SIG-M5 treated with dmso at 0.1 percent for 504 hours (cell line): ENCODE data around the gene ARID4A.
"Not testable (repeated sequence)": the region's sequence is repeated elsewhere in the genome, so short reads cannot be mapped to it uniquely, and the experiment has no call there.

Source experiments
- DNase-seq: peaks from one replicate; lab custom pipeline; 2025; ENCODE audit not compliant: unreplicated experiment; lab: John Stamatoyannopoulos, UW

Gene ARID4A

GRCh38 chr14:58353516-58354299, 55.4 kb downstream of the ARID4A start:
- peak; percentile 0 for DNase-seq

- DNase-seq = no peak
Measured at GRCh38 chr14:58354808-58355207, 56.5 kb downstream of the ARID4A start.

GRCh38 chr14:58356268-58356667, 57.9 kb downstream of the ARID4A start:
- DNase-seq = no peak

GRCh38 chr14:58362272-58362671, 63.9 kb downstream of the ARID4A start:
- not testable (repeated sequence) for DNase-seq

GRCh38 chr14:58362798-58363412, 64.5 kb downstream of the ARID4A start:
- DNase-seq = peak; percentile 34

- DNase-seq = no peak
Measured at GRCh38 chr14:58364316-58364715, 66.0 kb downstream of the ARID4A start.

GRCh38 chr14:58367296-58367695, 68.9 kb downstream of the ARID4A start:
- no peak for DNase-seq

GRCh38 chr14:58368956-58369355, 70.6 kb downstream of the ARID4A start:
- no peak for DNase-seq

GRCh38 chr14:58376791-58377190, 78.4 kb downstream of the ARID4A start:
- no peak for DNase-seq

GRCh38 chr14:58390830-58391229, 92.5 kb downstream of the ARID4A start:
- DNase-seq = no peak

GRCh38 chr14:58395562-58395811, 97.1 kb downstream of the ARID4A start:
- no peak for DNase-seq

GRCh38 chr14:58395812-58396788, 97.7 kb downstream of the ARID4A start, which contains the start of gene TOMM20L:
TSS of gene TOMM20L (plus strand) at chr14:58395930. CDS start at chr14:58395958, 28 bp downstream.
- peak; percentile 55 for DNase-seq

GRCh38 chr14:58397156-58397555, 98.8 kb downstream of the ARID4A start:
- DNase-seq = no peak

GRCh38 chr14:58398495-58398894, 100.1 kb downstream of the ARID4A start:
- DNase-seq = no peak

- no peak for DNase-seq
Measured at GRCh38 chr14:58398895-58399294, 100.5 kb downstream of the ARID4A start.

GRCh38 chr14:58401587-58401986, 103.2 kb downstream of the ARID4A start:
- DNase-seq = no peak

- DNase-seq = no peak
Measured at GRCh38 chr14:58408681-58409215, 110.4 kb downstream of the ARID4A start.

- peak; percentile 29 for DNase-seq
Measured at GRCh38 chr14:58414845-58415244, 116.5 kb downstream of the ARID4A start.

GRCh38 chr14:58415636-58416547, 117.5 kb downstream of the ARID4A start:
- DNase-seq = no peak

GRCh38 chr14:58416934-58417333, 118.6 kb downstream of the ARID4A start:
- DNase-seq = not testable (repeated sequence)
